Putamen (tissue), 1 donor: Measurements from ENCODE around the gene SEMA5A.

Experiments
- DNase-seq: peaks from one replicate; pipeline ENCODE4 v3.0.0-alpha.2; 2016; ENCODE audit warnings: low spot score

SEMA5A gene

GRCh38 chr5:9105851-9106250 is 440.0 kb downstream of the SEMA5A start:
- DNase-seq = no peak

- no peak for DNase-seq
Measured at GRCh38 chr5:9104571-9105339, 441.1 kb downstream of the SEMA5A start.

GRCh38 chr5:9103290-9103689 is 442.6 kb downstream of the SEMA5A start:
- no peak for DNase-seq

GRCh38 chr5:9099689-9100088 is 446.2 kb downstream of the SEMA5A start:
- no peak for DNase-seq

DNA sequence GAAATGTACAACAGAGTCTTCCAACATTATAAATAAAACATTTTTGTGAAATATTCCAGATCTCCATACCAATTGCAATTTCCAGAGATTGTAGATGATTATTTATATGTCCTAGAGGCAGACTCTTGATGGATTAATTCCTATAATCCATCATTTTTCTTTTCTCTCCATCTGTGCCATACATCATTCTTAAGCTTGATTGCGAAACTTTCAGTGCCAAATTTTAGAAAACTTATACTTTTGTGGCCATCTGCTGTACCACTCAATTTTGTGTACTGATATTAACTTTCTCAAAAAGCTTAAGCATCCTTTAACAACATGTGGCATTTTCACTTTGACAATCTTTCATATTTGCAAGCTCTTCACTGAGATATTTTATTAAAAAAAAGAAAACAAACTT is 446.9 kb downstream of the SEMA5A start:
- no peak for DNase-seq

- no peak for DNase-seq
Measured at GRCh38 chr5:9094582-9094981, 451.3 kb downstream of the SEMA5A start.

GRCh38 chr5:9091896-9092662 is 453.8 kb downstream of the SEMA5A start:
- no peak for DNase-seq

DNA sequence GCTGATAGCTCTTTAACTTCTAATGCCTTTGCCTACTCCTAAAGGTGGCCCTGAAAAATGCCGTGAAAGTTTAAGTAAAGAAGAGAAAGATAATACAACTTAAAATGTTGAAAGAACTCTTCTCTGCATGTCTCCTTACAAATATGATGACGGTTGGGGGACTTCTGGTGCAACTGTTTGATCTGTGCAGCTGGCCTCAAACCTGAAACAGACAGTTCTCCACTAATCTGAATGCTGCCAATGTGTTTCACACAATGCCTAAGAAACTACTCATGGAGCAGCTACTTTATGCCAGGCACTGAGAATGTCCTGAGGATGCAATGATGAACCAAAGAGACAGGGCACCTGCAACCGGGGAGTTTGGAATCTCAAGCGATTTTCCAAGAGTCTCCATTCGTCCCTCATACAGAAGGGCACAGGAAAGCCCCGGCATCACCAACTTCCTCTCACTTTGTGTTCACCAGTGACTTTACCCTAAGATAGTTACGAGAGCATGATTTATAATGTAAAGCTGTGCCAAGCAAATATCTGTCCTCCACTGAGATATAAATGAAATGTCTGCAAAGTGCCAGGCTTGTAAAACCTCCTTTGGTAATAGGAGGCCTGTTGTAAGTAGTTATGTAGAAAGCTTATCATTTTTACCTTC is 455.4 kb downstream of the SEMA5A start:
- DNase-seq = no peak

- no peak for DNase-seq
Measured at GRCh38 chr5:9089893-9090292, 456.0 kb downstream of the SEMA5A start.

- no peak for DNase-seq
Measured at GRCh38 chr5:9082996-9083395, 462.9 kb downstream of the SEMA5A start.

DNA sequence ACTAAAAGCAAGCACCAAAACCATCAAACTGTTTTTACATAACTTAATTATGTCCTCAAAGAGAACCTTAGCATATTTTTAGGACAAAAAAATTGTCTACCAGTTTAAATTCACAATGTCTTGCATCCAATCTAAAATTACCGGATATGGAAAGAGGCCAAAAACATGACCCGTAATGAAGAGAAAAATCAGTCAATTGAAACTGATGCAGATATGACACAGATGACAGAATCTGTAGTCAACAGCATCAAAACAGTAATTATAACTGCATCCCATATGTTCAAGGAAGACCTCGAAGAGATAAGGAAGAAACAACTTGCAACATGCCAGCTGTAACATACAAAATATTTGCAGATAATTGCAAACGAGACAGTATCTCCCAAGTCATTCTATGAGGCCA is 473.2 kb downstream of the SEMA5A start:
- DNase-seq = no peak

DNA sequence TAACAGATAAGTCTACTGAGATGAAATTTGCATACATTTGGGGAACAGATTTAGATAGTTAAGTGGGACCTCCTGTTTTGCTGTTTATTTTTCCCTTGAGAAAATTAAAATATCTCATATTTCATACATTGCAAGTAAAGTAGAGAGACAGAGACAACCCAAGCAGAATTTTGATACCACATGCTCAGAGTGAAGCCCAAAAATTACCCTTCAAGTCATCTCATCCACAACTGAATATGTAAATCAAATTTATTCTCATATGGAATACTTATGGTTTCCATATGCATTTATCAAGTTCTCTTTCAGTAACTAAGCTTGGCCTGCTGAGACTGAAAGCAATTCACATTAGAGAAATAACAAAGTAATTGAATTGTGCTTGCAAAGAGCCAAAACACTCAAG is 474.4 kb downstream of the SEMA5A start:
- DNase-seq = no peak

DNA sequence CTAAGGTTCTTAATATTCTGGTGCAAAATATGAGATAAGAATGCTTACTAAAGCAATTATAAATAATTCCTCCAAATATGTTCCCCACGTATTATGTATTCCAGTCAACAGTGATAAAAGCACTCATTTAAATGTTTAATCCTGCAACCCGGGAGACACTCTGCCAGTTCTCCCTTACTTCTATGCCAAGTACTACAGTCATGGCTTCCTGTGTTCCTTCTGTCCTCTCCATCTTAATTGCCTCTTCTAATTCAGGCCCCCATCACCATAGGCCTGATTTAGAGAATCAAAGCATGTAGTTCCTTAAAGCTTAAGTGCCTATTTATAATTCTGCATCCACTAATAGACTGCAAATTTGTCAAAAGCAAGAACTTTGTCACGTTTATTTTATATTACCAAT is 474.8 kb downstream of the SEMA5A start:
- no peak for DNase-seq

DNA sequence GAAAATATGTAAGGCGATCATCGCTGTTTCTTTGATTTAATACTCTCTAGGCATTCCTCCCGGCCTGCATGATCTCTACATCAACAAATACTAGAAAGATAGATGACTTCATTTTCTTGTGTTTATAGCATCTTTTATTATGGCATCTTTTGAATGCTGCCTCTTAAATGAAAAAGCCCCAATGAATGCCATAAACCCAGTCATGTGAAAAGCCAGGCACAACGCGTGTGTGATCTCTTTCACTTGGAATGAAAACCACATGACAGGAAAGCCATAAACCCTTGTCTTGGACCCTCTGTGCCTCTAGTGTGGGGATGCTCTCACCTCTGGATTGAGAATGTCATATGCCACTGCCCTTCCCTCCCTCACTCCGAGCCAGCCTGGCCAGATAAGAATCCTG is 476.2 kb downstream of the SEMA5A start:
- DNase-seq = no peak

DNA sequence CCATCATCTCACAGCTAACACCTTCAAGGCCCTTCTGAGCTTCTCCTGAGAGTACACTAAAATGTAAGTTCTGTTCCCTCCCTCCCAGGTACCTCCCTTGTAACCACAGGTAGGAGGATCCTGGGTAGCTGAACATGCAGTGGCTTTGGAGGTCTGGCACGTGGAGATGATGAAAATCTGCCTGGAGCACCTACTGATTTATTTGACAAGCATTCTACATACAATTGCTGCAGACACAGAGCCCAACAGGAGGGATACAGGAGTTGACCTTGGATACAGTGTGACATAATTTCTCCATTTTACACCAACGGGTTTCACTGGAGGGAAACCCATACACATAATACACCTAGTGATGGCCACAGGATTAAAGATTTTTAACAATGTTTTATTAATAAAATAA is 478.7 kb downstream of the SEMA5A start:
- no peak for DNase-seq

DNA sequence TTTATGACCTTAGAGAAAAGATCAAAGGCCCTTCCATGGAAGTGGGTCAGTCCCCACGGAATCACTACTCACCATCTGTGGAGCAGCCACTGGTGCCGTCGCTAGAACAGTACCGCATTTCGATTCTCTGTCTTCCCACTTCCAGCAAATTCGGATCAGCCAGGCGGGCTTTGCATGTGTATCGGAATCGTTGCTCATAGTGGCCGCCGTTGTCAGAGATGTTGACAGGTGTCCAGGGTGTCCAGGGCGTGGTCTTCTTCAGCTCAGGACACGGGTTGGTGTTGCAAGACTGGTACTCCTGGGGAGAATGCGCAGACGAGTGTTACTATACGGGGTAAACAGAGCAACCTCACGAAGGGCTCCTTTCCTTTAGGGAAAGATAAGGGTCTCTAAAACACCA is 479.5 kb downstream of the SEMA5A start:
- DNase-seq = no peak

GRCh38 chr5:9063615-9064245 is 482.1 kb downstream of the SEMA5A start:
- DNase-seq = no peak

DNA sequence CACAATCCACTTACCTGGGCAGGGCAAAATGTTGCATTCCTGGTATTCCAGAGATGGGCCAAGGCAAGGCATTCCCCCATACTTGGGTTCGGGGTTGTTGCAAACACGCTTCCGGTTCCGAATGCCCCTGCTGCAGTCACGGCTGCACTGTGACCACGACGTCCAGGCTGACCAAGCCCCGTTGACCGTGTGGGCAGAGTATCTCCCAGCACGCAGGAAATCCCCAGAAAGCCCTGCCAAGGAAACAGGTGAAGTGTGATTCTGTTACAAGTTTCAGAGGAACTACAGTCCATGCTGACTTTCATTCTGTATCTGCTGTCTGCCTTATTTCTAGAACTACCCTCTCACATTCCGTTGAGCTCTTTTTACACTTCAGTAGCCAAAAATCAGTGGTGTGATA is 483.0 kb downstream of the SEMA5A start:
- DNase-seq = no peak

GRCh38 chr5:9059920-9060691 is 485.8 kb downstream of the SEMA5A start:
- no peak for DNase-seq

GRCh38 chr5:9058666-9059065 is 487.2 kb downstream of the SEMA5A start:
- no peak for DNase-seq

GRCh38 chr5:9058161-9058560 is 487.7 kb downstream of the SEMA5A start:
- no peak for DNase-seq
